Measurements from ENCODE around the gene PVALEF. TPM values are rescaled to one million over a fixed set of nuclear protein-coding genes. Genes with fewer than 3 reads are reported as not detected.

PVALEF gene
- polyA plus RNA-seq, 1 donor (not counting 4 experiments of a cell fraction or from before 2014, with no cell fraction given) = not detected

DNA sequence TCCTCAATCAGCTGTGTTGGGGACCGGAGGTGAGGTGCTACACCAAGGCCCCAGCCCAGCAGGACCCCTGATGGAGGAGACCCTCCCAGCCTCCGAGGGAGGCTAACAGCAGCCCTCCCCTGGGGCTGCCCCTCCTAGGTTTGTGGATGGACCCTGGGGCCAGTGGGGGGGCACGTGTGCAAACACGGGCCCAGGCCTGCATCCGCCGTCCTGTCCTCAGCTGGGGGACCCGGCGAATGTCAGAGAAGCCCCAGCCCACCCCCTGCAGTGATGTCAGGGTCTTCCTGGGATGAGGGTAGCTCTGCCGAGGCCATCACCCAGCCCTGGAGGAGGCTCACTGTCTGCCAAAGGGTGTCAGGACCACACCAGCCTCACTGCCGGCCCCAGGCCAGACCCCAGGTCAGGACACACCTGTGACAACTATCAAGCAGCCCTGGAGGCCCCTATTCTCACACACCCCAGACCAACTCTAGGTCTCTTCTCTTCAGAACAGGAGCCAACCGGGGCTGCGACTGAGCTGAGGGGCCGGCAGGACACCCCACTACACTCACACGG is 30.7 kb downstream of the PVALEF start:
- DNase-seq (ENCODE audit: low read depth, low spot score) (no peak), FAIRE-seq (no peak)
- dilution Hi-C loops (cut with MboI; ENCODE audit: extremely low pct_ligation_motif_present, low sequenced_read_pairs) = no loop called here
- Histone ChIP-seq H2AFZ (ENCODE audit: control insufficient read depth, low read length) (no peak overlapping the region), H3K36me3 (ENCODE audit: control insufficient read depth in 2 of 2, extremely low read depth in 1 of 2, insufficient read depth in 2 of 2, low read length in 2 of 2) (peaks cover 0 to 1% of the 10 kb centered on the region in 2 experiments), H3K79me2 (ENCODE audit: control insufficient read depth, insufficient read depth, low read length) (no peaks in the 10 kb centered on the region), H3K4me3 (ENCODE audit: control insufficient read depth in 2 of 3, extremely low read depth in 1 of 3, insufficient read depth in 2 of 3, low read depth in 1 of 3, low read length in 3 of 3) (no peak overlapping the region), H3K4me1 (ENCODE audit: control insufficient read depth, extremely low read depth, insufficient read depth, low read length) (no peaks in the 10 kb centered on the region), H4K20me1 (ENCODE audit: control insufficient read depth, extremely low read depth, insufficient read depth, low read length) (no peaks in the 10 kb centered on the region), H3K9me1 (ENCODE audit: control insufficient read depth, extremely low read depth, insufficient read depth, low read length) (no peaks in the 10 kb centered on the region), H3K4me2 (ENCODE audit: control insufficient read depth, extremely low read depth, insufficient read depth, low read depth, low read length) (no peak overlapping the region), H3K9me3 (ENCODE audit: control insufficient read depth, low read depth, low read length) (no peaks in the 10 kb centered on the region), H3K9ac (ENCODE audit: control insufficient read depth, extremely low read depth, insufficient read depth, low read length) (no peak overlapping the region), H3K27me3 (ENCODE audit: control insufficient read depth, extremely low read depth, insufficient read depth, low read length) (no peaks in the 10 kb centered on the region), H3K27ac (ENCODE audit: control insufficient read depth, insufficient read depth, low read length) (no peak overlapping the region)
- TF ChIP-seq EZH2 (IDR thresholded peaks at IDR 0.05; ENCODE audit: low read length) = no peak
- TF ChIP-seq, protein P1, sequence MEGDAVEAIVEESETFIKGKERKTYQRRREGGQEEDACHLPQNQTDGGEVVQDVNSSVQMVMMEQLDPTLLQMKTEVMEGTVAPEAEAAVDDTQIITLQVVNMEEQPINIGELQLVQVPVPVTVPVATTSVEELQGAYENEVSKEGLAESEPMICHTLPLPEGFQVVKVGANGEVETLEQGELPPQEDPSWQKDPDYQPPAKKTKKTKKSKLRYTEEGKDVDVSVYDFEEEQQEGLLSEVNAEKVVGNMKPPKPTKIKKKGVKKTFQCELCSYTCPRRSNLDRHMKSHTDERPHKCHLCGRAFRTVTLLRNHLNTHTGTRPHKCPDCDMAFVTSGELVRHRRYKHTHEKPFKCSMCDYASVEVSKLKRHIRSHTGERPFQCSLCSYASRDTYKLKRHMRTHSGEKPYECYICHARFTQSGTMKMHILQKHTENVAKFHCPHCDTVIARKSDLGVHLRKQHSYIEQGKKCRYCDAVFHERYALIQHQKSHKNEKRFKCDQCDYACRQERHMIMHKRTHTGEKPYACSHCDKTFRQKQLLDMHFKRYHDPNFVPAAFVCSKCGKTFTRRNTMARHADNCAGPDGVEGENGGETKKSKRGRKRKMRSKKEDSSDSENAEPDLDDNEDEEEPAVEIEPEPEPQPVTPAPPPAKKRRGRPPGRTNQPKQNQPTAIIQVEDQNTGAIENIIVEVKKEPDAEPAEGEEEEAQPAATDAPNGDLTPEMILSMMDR (optimal IDR thresholded peaks at IDR 0.05 in 1 of 3, IDR thresholded peaks at IDR 0.05 in 1 of 3, conservative IDR thresholded peaks at IDR 0.05 in 1 of 3; ENCODE audit: extremely low read depth in 1 of 3, insufficient read depth in 2 of 3, low read length in 3 of 3) = no peak

DNA sequence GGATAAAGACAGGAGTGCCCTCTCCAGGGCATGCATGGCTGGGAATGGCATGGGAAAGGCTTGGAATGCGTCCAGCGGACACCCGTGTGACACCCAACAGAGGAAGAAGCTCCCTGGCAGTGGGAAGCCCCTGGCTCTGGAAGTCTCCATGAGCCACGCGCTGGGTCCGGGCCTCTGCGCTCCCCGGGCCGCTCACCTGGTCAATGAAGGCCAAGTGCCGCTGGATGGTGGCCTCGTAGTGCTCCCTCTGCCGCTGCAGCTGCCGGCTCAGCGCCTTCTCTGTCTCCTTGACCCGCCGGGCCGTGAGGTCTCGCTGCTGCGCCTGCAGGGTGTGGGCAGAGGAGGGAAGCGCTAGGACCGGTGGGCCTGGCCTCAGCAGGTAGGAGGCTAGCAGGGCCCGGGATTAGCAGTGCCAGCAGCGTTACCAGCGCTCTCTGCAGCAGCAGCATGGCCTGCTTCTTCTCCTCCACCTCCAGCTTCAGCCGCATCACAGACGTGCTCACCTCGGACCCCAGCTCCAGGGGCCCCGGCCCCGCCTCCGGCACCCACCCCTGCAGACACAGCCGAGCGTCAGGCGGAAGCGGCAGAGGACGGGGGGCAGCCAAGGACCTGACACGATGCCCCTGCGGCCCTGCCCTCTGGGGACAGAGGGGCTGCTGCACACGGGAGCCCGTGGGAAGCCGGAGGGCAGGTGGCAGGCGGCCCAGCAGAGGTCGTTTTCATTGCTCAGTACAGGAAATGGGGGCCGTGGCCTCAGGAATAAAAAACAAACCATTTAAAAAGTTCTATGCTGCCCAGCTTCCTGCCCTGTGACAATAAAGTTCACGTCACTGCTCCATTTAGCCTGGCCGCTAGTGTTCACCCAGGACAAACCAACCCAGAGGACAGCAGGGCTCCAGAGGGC is 31.4 kb downstream of the PVALEF start:
- Histone ChIP-seq H3K27me3 (ENCODE audit: control insufficient read depth, extremely low read depth, insufficient read depth, low read length) (no peaks in the 10 kb centered on the region), H3K4me3 (ENCODE audit: control insufficient read depth in 2 of 3, extremely low read depth in 1 of 3, insufficient read depth in 2 of 3, low read depth in 1 of 3, low read length in 3 of 3) (no peak overlapping the region), H3K4me2 (ENCODE audit: control insufficient read depth, extremely low read depth, insufficient read depth, low read depth, low read length) (no peak overlapping the region), H3K27ac (ENCODE audit: control insufficient read depth, insufficient read depth, low read length) (no peak overlapping the region), H3K36me3 (ENCODE audit: control insufficient read depth in 2 of 2, extremely low read depth in 1 of 2, insufficient read depth in 2 of 2, low read length in 2 of 2) (no peaks in the 10 kb centered on the region), H3K4me1 (ENCODE audit: control insufficient read depth, extremely low read depth, insufficient read depth, low read length) (no peaks in the 10 kb centered on the region), H4K20me1 (ENCODE audit: control insufficient read depth, extremely low read depth, insufficient read depth, low read length) (no peaks in the 10 kb centered on the region), H3K79me2 (ENCODE audit: control insufficient read depth, insufficient read depth, low read length) (no peaks in the 10 kb centered on the region), H2AFZ (ENCODE audit: control insufficient read depth, low read length) (no peak overlapping the region), H3K9ac (ENCODE audit: control insufficient read depth, extremely low read depth, insufficient read depth, low read length) (no peak overlapping the region), H3K9me1 (ENCODE audit: control insufficient read depth, extremely low read depth, insufficient read depth, low read length) (no peaks in the 10 kb centered on the region), H3K9me3 (ENCODE audit: control insufficient read depth, low read depth, low read length) (no peaks in the 10 kb centered on the region)
- DNase-seq (ENCODE audit: low read depth, low spot score) = no peak
- dilution Hi-C loops (cut with MboI; ENCODE audit: extremely low pct_ligation_motif_present, low sequenced_read_pairs) = no loop called here
- FAIRE-seq = no peak
- TF ChIP-seq EZH2 (IDR thresholded peaks at IDR 0.05; ENCODE audit: low read length) = no peak
- TF ChIP-seq, protein P1 (optimal IDR thresholded peaks at IDR 0.05 in 1 of 3, IDR thresholded peaks at IDR 0.05 in 1 of 3, conservative IDR thresholded peaks at IDR 0.05 in 1 of 3; ENCODE audit: extremely low read depth in 1 of 3, insufficient read depth in 2 of 3, low read length in 3 of 3) = no peak

Data from keratinocyte (primary cell).